Stimulated activated CD4-positive, alpha-beta T cell treated with anti-CD3 and anti-CD28 coated beads, Interleukin-15, amount 100 ng/mL, for 1 hour (primary cell): ENCODE data around the gene CYB561D1.
A peak's percentile ranks its signal among the peaks of the same experiment; 100 is the strongest.

Experiments used
- DNase-seq, 2 donors: peaks; one replicate each; pipeline ENCODE4 v3.0.0-alpha.2; 2020; ENCODE audit warnings: low read depth in 1 of 2, low spot score in 1 of 2

Gene CYB561D1

GRCh38 chr1:109546311-109547109, 52.6 kb downstream of the CYB561D1 start:
- peak; percentile 69 to 70 for DNase-seq

DNA sequence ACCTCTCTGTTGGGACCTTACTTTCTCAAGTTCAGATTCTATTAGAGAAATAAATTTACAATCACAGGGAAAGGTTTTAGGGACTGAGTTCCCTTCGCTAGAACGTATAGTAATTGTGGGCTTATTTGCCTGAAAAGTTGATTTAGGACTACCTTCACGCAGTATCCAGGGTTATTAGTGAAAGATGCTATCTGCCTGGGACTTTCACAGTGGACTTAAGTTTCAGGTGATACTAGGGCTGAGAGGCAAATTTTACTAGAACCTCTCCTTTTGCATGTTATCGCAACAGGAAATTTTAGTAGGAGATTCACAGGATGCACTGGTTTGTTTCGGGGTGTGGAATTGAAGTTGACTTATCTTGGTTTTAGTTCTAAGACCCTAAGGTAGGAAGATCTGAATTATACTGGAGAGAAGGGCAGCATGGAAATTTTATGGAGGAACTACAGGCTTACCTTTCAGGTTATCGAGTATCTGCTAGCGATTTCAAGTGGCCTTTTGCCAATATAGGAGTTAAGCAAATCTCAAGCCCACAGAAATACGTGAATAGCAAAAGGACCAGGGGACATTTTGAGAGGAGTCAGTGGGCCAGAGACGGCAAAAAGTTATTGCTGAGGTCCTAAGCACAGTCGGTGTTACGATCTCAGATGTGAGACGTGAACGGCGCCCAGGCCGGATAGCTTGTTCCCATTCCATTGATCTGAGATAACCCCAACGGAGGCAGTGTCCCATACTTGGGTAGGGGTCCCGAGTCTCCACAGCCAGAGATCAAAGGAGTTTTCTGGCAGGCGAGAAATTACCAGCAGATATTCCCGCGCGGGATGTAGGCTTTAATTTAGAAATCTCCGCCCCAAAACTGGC, 53.8 kb downstream of the CYB561D1 start:
- DNase-seq, result no peak

DNA sequence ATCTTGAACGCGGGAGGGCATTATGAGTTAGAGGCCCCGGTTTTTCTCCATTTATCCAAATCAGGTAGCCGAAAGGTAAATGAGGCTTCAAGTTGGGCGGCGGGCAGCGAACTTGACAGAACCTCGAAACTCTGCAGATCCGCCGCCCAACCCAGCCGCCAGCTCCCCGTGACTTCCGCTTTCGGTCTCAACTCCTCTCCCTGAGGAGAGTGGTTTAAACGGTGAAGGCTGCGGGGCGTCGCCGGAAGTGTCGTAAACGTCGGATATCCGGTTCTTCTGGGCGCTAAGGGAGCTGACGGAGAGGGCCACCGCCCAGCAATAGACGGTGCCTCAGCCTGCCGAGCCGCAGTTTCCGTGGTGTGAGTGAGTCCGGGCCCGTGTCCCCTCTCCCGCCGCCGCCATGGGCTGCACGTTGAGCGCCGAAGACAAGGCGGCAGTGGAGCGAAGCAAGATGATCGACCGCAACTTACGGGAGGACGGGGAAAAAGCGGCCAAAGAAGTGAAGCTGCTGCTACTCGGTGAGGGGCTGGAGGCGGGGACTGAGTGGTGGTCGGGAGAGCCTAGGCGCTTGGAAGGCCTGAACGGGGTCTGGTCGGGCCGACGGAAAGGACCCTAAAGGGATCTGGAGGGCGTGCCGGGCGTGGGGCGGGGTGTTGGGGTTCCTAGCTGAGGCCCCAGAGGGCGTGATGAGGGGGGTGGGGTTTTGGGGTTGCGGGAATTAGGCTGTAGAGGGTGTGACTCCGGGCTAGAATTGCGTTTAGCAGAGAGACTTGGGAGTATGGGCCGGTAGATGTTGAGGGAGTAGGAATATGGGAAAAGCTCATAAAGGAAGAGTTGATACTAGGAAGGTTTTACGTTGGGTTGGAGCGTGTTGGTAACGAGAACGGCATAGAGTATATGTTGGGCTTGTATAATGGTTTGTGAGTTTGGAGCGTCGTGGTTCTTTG, 54.7 kb downstream of the CYB561D1 start, which contains the start of gene GNAI3:
Gene GNAI3 (plus strand): TSS at position 295 of the 947 bp plus-strand sequence. CDS start 106 bp downstream, at position 401.
- DNase-seq, result peak; percentile 85 to 90
